GM18867 (cell line): Measurements from ENCODE around the gene ARCN1.

Experiments used
- ATAC-seq: cut with Tn5 transposase; IDR thresholded peaks from one replicate; pipeline ENCODE4 v1.9.1; 2021; ENCODE audit warnings: mild to moderate bottlenecking, moderate library complexity; ENCODE audit not compliant: unreplicated experiment

Gene ARCN1

DNA sequence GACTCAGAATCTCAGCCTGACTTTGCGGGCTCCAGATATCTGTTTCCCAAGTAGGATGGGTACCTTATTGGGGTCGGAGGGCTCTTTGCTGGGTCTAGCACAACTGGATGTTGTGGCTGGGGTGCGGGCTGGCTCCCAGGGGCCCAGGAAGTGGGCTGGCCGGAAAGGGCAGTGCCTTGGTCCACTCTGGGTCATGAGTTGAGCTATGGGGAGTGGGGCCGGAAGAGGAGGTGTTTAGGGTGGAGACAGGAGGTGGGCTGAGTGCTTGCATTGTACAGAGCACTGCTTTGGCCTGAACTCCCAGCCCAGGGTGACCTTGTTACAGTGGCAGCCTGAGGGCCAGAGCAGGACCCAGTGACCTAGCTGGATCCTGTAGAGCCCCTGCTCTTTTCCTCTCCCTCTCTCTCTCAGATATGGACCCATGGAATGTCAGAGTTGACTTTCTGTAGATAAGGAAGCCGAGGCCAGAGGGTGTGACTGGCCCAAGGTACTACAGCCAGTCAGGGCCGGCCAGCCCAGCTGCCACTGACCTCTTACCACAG, 48.4 kb downstream of the ARCN1 start:
- no peak for ATAC-seq

DNA sequence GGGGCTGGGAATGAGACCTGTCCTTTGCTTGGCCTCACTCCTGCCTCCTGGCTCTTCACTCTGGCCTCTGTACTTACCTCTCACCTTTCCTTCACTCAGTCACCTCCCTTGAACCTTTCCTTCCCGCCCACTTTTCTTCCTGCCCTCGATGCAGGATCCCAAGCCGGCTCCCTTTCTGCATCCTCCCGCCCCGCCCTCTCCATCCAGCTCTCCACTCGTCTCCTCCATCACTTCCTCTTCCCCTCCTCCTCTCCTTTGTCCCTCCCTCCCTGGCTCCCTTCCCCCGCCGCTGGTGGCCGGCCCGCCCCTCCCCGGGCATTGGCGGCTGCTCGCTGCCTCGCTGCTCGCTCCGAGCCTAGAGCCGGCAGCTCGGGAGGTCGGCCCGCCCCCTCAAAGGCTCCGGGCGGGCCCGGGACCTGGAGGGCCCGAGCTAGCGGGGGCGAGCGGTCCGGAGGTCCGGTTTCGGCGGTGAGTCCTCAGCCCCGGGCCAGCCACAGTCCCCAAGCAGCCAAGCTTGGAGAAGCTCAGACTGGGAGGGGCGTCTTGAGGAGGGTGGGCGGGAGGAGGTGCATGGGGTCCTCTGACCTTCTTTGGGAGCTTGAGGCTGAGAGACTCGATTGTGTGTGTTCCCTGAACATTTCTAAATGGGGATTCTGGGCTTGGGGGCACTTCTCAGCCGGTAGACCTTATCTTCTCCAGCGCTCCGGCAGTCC, 49.0 kb downstream of the ARCN1 start:
- no peak for ATAC-seq

DNA sequence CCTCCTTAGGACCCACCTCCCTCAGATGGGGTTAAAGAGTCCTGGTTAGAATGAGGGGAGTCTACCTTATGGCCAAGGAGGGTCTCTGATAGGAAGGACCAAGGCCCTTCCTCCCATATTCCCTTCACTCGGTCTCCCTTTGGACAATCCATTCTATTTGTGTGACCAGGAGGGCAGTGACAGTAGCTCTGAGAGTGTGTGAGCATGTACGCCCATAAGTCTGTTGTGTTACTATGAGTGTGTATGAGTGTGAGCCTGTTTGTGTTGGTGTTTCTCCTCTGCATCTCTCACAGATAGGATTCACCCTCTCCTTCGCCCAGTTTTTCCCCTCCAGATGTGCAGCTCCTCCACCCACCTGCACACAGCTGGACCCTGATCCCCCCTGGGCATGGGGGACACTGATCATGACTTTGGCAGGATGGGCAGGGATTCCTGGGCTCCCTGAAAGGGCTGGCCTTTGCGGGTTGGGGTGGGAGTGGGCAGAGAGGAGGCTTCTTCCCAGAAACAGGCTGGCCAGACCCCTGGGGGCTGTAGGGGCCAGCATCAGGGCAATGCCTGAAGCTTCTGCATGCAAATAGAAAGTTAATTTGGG, 49.7 kb downstream of the ARCN1 start:
- ATAC-seq = no peak

DNA sequence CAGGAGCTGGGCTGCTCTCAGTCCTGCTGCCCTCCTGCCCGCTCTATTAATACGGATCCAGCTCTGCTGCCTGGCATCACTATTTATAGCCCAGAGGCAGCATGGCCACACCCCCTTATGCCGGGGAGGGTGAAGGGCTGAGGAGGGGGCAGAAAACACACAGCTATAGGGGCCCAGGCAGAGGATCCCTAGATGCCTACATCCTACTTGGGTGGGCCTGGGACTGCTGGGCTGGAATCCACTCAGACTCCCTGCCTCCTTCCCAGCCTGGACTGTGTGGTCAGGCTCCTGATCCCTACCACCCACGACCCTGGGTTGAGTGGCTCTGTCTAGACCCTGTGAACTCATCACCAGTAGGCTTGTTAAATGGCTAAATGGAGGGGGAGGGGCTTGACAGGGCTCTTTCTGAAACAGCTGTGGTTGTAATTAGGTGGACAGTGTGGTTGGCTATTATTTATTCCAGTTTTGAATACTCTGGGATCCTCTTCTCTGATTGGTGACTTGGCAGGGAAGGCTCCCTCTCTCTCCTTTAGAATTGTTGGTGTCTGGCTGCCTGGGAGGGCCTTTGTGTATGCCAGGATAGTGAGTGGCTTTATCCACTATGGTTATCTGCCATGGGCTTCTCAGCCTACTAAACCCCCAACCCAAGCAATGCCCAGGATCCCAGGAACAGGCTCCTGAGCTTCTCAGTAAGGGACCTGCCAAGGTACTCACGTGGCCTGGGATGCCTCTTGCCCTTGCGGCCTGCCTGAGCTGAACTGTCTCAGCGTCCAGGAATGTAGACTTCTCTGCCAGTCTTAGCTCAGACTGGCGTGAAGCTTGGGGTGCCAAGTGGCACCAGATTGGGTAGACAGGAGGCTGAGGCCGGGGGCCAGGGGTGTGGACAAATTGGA, 50.4 kb downstream of the ARCN1 start:
- ATAC-seq = no peak

DNA sequence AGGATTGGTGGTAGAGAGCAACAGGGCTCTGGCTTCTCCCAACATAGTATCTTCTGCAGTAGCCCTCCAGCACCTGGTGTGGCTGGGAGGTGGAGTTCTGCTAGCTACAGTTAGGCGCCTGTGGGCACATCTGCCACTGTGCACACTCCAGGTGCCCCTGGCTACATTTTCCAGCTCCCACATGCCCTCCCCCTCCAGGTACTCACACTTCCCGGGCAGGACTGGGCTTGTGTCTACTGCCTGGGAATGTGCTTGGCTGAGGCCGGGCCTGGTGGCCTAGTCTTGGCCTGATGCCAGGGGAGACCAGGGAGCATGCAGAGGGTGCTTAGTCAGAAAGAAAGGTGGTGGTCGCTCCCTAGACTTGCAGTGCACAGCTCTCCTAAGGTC, 51.1 kb downstream of the ARCN1 start:
- no peak for ATAC-seq

DNA sequence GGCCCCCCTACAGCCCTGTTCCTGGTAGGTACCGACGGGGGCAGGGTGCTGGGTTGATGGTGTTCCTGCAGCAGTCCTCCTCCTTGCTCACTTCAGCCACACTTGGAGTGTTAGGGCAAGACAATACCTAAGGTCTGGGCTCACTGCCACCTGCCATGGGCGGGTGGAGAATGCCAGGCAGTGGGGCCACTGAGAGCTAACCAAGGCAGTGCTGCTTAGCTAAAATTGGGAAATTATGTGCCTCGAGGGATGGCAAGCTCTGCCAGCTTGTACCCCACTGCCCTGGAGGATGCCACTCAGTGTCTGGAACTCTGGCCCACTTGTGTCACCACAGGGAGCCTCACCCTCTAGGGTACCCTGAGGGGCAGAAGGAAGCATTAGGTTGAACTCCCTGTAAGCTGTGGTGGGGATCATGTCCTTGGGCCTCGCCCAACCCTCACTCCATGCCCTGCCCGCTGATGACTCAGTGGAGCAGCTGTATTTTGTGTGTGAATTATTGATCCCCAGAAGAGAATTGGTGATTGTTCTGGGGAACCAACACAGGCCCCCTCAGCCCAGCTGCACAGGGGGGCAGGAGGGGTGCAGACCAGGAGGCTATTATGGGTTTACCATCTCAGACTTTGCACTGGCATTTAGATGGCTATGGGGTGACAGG, 53.0 kb downstream of the ARCN1 start:
- ATAC-seq = no peak

DNA sequence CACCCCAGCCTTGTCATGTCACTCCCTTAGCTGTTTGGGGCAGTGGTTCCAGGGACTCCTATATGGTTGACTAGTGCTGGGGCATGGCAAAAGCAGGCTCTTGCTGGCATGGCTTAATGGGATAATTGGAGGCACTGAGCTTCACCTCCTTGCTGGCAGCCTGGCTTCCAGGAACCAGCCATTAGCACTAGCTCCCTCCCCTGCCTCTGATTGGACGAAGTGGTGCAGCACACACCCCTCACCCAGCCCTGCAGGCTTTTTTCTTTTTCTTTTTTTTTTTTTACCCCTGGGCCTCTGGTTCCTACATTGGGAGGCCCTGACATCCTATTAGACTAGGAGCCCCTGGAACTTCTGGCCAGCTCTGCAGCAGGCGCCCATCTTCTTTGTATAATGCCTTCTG, 53.8 kb downstream of the ARCN1 start:
- no peak for ATAC-seq

DNA sequence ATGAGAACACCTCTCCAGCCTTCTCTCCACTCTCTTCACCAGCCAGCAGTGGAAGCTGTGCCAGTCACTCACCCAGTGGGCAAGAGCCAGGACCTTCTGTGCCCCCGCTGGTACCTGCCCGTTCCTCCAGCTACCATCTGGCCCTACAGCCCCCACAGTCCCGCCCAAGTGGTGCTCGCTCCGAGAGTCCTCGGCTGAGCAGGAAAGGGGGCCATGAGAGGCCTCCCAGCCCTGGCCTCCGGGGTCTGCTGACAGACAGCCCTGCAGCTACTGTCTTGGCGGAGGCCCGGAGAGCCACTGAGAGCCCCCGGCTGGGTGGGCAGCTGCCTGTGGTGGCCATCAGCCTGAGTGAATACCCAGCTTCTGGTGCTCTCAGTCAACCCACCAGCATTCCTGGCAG, 55.4 kb downstream of the ARCN1 start:
- ATAC-seq = no peak

DNA sequence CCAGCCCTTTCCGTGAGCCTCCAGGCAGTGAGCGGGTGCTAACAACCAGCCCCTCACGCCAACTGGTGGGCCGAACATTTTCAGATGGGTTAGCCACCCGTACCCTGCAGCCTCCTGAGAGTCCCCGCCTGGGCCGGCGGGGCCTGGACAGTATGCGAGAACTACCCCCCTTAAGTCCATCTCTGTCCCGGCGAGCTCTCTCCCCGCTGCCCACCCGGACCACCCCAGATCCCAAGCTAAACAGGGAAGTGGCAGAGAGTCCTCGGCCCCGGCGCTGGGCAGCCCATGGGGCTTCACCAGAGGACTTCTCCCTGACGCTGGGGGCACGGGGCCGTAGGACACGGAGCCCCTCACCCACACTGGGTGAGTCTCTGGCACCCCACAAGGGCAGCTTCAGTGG, 55.8 kb downstream of the ARCN1 start:
- no peak for ATAC-seq

DNA sequence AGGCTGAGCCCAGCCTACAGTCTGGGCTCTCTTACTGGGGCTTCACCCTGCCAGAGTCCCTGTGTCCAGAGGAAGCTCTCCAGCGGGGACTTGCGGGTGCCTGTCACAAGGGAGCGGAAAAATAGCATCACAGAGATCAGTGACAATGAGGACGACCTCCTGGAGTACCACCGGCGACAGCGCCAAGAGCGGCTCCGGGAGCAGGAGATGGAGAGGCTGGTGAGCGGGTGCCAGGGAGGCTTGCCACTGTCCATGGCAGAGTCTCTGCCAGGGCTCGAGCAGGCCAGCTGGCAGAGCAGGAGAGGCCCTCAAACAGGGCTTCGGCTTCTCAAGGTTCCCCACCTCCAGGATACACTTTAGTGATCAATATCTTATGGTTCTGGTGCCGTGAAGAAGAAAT, 56.2 kb downstream of the ARCN1 start:
- no peak for ATAC-seq

DNA sequence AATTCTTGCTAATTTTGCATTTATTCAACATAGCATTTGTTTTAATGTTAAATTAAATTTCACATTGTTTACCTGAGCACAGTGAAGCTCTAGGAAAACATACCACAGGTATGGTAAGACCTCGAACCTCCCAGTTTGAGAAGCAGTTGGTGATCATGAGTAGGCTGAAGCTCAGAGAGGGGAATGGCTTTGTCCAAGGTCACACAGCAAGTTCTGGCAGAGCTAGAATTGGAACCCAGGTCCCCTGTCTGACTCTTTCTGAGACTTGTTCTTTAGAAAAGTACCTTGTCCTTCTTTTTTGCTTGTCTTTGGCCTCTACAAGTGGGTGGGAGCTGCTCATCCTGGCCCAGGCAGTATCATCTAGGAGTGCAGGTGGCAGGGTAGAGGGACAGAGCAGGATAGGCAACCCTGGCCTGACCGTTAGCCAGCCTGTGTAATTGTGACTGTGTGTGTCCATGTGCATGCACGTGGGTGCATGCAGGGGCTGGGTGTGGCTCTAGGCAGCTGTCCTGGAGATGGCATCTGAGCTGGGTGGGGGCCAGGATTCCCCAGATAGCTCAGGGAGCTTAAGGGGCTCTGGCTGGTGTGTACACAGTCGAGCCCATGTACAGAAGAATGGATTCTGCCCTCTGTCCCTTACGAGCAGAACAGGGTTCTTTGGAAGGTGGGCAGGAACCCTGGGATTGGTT, 56.8 kb downstream of the ARCN1 start:
- no peak for ATAC-seq

DNA sequence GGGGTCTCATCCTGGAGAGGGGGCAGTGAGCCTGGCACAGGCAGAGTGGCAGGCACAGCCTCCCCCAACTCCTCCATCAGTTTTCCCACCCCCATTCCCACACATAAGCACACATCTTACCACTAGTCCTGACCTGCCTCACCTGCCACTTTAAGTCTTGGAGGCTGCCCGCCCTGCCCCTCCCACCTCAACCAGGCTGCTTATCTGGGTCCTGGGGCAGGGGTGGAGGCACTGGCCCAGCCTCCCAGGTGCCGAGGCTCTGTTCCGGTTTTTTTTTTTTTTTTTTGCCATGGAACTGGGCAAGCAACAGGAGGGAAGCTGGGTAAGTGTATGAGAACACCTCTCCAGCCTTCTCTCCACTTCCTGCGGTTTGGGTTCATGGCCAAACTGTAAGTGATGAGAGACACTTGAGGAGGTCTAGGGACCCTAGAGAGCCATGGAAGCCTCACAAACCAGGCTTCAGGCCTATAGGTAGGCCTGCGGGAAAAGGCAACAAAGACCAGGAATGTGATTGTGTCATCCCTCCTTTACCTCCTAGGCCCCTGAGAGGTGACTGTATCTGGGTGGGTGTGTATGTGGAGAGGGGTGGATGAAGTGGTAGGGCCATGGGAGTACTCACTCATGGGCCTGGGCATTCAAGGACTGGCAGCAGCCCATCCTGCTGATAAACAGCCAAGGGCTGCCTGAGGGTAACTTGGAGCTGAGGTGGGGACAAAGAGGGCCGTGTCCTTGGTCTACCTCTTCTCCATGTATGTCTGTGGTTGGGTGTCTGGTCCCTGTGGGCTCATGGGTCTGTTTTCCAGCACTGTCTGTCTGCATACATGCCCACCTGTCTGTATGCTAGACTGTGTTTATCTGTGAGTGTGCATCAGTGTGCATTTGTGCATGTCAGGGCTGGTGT, 57.8 kb downstream of the ARCN1 start:
- ATAC-seq = no peak

DNA sequence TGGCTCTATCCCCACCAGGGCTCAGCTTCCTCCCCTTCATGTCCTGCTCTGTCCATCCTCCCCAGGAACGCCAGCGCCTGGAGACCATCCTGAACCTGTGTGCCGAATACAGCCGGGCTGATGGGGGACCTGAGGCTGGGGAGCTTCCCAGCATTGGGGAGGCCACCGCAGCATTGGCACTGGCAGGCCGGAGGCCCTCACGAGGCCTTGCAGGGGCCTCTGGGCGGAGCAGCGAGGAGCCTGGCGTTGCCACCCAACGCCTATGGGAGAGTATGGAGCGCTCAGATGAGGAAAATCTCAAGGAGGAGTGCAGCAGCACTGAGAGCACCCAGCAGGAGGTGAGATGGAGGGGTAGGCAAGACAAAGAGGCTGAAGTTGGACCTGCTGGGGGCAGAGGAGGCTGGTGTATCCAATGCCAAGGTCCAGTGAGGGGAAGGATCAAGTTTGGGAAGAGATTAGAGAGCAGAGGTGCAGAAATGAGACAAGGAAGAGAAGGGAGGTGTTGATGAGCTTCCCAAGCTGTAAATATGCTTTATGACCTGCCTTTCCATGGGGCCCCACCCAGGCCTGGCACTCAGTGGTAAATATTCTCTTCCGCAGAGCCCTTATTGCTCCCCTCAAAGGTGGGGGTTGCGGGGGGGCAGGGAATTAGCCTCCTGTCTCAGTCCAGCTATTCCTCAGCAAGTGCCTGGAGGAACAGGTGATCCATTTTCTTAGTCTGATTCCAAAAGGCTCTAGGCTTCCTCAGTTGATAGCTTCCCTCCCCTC, 59.1 kb downstream of the ARCN1 start:
- no peak for ATAC-seq

DNA sequence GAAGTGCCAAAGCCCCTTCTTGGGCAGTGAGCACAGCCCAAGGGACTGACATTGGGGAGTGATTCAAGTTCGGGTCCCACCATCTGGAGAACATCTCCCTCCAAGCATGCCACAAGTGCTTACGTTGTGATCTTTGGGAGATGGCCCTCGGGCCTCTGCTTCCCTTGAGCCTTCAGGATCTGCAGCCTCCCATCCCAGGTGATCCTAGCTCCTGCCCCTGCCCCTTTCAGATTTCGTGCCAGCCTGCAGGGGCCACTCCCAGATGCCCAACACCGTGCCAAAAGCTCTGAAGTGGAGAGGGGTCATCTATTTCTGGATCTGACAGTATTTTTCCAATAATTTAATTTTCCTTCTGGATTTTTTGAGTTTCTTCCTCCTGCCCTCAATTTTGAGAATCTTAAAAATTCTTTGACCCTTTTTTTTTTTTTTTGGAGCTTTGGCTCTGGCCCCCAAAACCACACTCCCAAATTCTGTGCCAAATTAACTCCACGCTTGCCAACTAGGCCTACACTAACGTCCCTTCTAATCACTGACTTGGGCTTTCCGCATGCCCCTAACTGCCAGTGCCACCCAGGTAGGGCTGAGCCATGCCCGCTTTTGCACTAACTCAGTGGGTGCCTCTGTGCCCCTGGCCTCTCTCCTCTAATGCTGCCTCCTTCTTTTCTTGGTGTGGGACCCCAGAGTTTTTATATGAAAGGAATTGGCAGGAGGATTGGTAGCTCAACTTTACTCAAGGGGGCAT, 60.5 kb downstream of the ARCN1 start:
- ATAC-seq = no peak

DNA sequence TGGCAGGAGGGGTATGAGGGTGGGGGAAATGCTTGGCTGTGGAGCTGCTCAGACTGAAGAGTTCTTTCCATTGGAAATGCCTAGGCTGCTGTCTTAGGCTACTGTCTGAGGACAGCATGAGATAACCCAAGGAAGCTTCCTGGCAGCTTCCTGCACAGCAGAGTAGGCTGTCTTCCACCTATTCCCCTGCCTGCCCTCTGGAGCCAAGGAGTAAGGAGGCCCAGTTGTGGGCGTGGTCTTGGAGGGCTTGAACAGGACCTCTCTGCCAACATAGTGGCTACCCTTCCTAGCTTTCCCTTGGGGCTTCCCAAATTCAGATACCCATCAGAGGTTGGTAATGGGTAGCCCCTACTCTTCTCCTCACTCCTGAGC, 61.1 kb downstream of the ARCN1 start:
- no peak for ATAC-seq

DNA sequence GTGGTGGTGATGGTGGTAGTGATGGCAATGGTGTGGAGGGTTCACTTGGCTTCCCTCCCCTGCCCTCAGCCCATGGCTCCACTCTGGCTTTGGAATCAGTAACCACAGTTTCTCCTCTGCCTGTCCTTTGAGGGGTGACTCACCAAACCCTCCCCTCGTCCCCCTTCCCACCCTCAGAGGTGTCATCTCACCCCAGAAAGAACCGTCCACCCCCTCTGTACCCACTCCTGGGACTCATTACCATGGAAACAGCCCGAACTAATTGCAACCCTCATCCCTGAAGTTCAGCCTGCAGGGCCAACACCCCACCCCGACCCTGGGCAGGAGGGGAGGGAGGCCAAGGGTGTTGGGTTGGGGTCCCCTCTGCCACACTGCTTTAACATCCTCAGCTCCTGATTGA, 61.8 kb downstream of the ARCN1 start:
- no peak for ATAC-seq

DNA sequence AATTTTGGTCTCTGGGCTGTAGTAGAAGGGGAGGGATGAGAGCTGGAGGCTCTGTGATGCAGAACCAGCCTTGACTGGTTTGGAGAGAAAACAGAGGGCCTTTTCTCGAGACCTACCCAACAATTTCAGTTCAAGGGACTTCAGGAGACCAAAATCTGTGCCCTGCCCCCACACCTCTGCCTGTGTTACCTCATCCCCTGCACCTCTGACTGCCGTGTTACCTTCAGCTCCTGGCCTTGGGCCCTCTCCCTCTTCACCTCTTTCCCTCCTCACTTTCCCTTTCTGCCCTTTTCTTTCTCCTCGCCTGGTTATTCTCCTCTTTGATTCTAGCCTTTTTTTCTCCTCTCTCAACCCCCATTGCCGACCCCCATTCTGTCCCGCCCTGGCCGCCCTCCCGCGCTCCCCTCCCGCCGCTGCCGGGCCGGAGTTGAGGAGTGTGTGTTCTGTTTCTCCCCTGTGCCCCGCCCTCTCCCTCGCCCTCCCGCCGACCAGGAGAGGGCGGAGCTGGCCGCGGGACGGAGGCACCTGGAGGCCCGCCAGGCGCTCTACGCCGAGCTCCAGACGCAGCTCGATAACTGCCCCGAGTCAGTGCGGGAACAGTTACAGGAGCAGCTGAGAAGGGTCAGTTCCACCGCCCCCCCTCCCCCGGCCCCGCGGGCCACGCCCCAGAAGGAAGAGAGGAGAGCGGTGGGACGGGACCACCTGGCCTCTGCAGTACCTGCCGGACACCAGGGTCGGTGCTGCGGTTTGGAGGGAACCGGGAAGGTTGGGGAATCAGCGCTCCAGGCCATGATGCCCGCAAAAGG, 62.4 kb downstream of the ARCN1 start:
- no peak for ATAC-seq

DNA sequence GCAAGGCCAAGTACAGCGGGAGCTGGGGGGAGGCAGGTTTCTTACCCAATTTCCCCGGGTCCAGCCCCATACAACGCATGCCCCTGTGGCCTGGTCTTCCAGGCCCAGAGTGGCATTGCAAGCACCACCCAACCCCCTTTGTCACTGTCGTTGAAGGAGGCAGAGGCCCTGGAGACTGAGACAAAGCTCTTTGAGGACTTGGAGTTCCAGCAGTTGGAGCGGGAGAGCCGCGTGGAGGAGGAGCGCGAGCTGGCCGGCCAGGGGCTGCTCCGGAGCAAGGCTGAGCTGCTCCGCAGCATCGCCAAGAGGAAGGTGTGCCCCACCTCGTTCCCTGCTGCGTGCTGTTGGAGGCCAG, 63.0 kb downstream of the ARCN1 start:
- ATAC-seq = no peak
